NB4 (cell line): ENCODE results near the gene TFDP3.

Experiments used
- DNase-seq: peaks from one replicate; pipeline ENCODE4 v3.0.0; 2010; ENCODE audit warnings: low read depth
- H3K4me3 ChIP-seq: one replicate; pipeline ENCODE4 v1.5.1; 2011; ENCODE audit warnings: mild to moderate bottlenecking, low read depth, low read length, moderate library complexity
- MAX ChIP-seq: IDR thresholded peaks from 2 replicates; pipeline ENCODE4 v1.6.1; 2011; ENCODE audit warnings: low read depth, low read length
- MYC ChIP-seq: IDR thresholded peaks from 2 replicates; pipeline ENCODE4 v1.6.1; 2011; ENCODE audit warnings: low read depth, low read length
- POLR2A ChIP-seq: IDR thresholded peaks from 2 replicates; pipeline ENCODE4 v1.6.1; 2011; ENCODE audit warnings: mild to moderate bottlenecking; ENCODE audit not compliant: insufficient read length; ENCODE audit errors: extremely low read depth
- TF ChIP-seq, protein P1 (sequence below): IDR thresholded peaks from one replicate; pipeline ENCODE4 v1.5.1; 2012; ENCODE audit warnings: low read depth, low read length

Gene TFDP3

DNA sequence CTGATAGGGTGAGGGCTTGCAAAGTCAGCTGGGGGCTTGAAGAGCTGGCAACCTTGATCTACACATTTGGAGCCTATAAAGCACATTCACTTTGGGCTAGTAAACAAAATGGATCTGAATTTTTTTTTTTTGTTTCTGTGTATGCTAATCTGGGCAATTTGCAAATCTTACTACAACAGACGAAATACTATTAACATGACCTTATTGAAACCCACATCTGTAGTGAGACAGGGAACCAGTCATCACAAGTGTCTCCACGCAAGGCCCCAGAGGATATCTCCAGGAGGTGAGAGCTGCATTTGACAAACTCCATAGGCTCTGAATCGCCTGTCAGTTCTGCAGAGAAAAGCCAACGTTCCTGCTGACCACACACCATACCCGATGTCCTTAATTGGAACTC, 33.0 kb upstream of the TFDP3 start:
- no peak for DNase-seq
- no peak for TF ChIP-seq POLR2A
- no peak for TF ChIP-seq MYC
- no peak for TF ChIP-seq MAX
- TF ChIP-seq, protein P1, sequence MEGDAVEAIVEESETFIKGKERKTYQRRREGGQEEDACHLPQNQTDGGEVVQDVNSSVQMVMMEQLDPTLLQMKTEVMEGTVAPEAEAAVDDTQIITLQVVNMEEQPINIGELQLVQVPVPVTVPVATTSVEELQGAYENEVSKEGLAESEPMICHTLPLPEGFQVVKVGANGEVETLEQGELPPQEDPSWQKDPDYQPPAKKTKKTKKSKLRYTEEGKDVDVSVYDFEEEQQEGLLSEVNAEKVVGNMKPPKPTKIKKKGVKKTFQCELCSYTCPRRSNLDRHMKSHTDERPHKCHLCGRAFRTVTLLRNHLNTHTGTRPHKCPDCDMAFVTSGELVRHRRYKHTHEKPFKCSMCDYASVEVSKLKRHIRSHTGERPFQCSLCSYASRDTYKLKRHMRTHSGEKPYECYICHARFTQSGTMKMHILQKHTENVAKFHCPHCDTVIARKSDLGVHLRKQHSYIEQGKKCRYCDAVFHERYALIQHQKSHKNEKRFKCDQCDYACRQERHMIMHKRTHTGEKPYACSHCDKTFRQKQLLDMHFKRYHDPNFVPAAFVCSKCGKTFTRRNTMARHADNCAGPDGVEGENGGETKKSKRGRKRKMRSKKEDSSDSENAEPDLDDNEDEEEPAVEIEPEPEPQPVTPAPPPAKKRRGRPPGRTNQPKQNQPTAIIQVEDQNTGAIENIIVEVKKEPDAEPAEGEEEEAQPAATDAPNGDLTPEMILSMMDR = no peak
- H3K4me3 ChIP-seq = no peak overlapping the region

DNA sequence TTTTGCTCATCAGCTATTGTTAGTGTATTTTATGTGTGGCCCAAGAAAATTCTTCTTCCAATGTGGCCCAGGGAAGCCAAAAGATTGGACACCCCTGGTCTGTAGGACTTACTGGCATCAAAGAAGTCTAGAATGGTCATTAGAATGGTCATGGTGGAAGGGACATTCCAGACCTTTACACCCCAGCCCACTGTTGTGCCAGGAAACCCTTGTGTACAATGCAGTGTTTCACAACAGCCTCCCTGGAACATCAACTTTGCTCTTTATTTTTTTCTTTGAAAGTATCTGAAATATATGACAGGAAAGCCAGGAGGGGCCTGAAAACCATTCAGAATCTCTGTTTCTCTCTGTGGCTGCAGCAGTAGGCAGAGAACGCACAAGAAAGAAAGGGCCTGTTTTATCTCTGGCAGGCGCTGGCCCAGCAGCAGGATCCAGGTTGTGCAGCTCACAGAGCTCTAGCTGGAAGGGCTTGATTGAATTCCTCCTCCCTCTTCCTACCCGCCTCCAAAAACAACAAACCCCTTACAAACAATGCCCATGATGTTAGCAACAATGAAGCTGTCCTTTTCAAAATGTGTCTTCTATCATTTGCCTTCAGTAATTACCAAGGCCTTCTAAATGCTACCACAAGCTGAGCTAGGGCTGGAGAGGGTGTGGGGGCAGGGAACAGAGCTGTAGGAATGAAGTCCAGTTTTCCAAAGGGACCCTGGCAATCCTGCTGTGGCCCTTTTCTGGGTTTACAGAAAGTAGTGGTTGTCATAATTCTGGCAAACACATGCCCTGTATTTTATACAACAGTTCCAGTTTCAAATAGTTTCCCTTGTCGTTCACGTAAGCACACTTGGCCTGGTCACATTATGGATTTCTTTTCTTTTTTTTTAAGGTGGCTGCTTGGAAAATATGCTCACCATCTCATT, 32.3 kb upstream of the TFDP3 start:
- H3K4me3 ChIP-seq = no peak overlapping the region
- no peak for DNase-seq
- TF ChIP-seq, protein P1 = no peak
- TF ChIP-seq POLR2A = no peak
- TF ChIP-seq MAX = no peak
- no peak for TF ChIP-seq MYC

- TF ChIP-seq MAX (no peak), POLR2A (no peak), MYC (no peak)
- TF ChIP-seq, protein P1 = no peak
- no peak for DNase-seq
- no peak overlapping the region for H3K4me3 ChIP-seq
Observed at GRCh38 chrX:133249266-133250058, 31.3 kb upstream of the TFDP3 start.

- DNase-seq = no peak
- no peak overlapping the region for H3K4me3 ChIP-seq
- TF ChIP-seq MAX = no peak
- TF ChIP-seq MYC = no peak
- TF ChIP-seq, protein P1 = no peak
- no peak for TF ChIP-seq POLR2A
Observed at GRCh38 chrX:133248177-133248576, 30.0 kb upstream of the TFDP3 start.

DNA sequence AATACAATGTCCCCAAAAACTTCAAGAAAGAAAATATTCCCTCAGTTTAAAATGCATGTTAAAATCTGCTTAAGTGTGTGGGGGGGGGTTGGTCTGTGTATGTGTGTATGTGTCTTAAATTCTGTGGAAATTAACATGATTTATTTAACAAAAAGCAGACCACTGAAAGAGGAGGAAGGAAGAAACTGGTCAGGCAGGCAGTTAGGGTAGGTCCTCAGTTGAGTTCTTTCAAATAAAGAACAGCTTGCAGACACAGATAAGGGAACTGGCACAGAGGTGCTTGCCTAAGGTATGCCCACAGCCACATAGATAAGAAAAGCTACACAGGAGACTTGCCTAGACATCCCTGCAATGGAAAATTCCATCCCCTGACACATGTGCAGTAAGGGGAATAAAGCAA, 28.8 kb upstream of the TFDP3 start:
- H3K4me3 ChIP-seq = no peak overlapping the region
- DNase-seq = no peak
- TF ChIP-seq MAX (no peak), POLR2A (no peak), MYC (no peak)
- TF ChIP-seq, protein P1 = no peak
